ENCODE results near the gene JCAD. TPM values are rescaled to one million over a fixed set of nuclear protein-coding genes. Genes with fewer than 3 reads are reported as not detected.

JCAD gene
- total and polyA plus RNA-seq, 2 donors (not counting 1 experiment from before 2014, with no cell fraction given) = 3.3 to 27.1 TPM

GRCh38 chr10:30029164-30029871 lies 30.1 kb downstream of the JCAD start:
- Histone ChIP-seq H3K27ac (ENCODE audit: insufficient read depth, low read length) (no peak overlapping the region), H3K36me3 (ENCODE audit: control insufficient read depth, insufficient read depth, low read length) (no peaks in the 10 kb centered on the region), H3K4me3 (replicated peaks in 1 of 4; ENCODE audit: control extremely low read depth in 1 of 4, insufficient read depth in 1 of 4, low read depth in 3 of 4, low read length in 4 of 4) (no peak overlapping the region), H3K9ac (ENCODE audit: insufficient read depth, low read length) (no peak overlapping the region), H2AFZ (ENCODE audit: low read length) (no peak overlapping the region), H3K9me3 (ENCODE audit: control insufficient read depth, insufficient read depth, low read depth, low read length) (no peaks in the 10 kb centered on the region), H4K20me1 (ENCODE audit: control insufficient read depth, extremely low read depth, insufficient read depth, low read length) (no peaks in the 10 kb centered on the region), H3K4me2 (ENCODE audit: extremely low read depth, insufficient read depth, low read length) (no peak overlapping the region), H3K4me1 (ENCODE audit: control insufficient read depth, extremely low read depth, insufficient read depth, low read length) (no peaks in the 10 kb centered on the region), H3K27me3 (ENCODE audit: control insufficient read depth, insufficient read depth, low read length) (no peaks in the 10 kb centered on the region), H3K79me2 (ENCODE audit: control insufficient read depth, insufficient read depth, low read length) (no peaks in the 10 kb centered on the region)
- no peak for DNase-seq (ENCODE audit: low read depth in 2 of 2)
- TF ChIP-seq CTCF (conservative IDR thresholded peaks at IDR 0.05 in 1 of 2, IDR thresholded peaks at IDR 0.05 in 1 of 2; ENCODE audit: low read depth in 1 of 2, low read length in 2 of 2) = no peak

DNA sequence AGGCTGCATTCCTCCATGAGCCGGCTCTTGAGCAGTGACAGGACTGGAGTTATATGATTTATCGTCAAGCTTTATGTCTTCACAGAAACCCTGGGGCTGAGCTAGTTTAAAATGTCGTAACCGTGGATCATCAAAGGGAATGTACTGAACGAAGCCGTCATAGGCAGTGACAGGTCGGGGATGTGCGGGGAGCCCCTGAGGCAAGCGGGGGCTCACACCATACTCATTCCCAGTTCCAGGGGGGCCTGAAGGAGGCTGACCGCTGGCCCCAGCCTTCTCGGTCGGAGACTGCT lies 30.7 kb downstream of the JCAD start:
- TF ChIP-seq EZH2 (IDR thresholded peaks at IDR 0.05; ENCODE audit: low read length, missing control alignments) (no peak), CTCF (conservative IDR thresholded peaks at IDR 0.05 in 1 of 2, IDR thresholded peaks at IDR 0.05 in 1 of 2; ENCODE audit: low read depth in 1 of 2, low read length in 2 of 2) (no peak)
- Histone ChIP-seq H3K79me2 (ENCODE audit: control insufficient read depth, insufficient read depth, low read length) (no peaks in the 10 kb centered on the region), H3K36me3 (ENCODE audit: control insufficient read depth, insufficient read depth, low read length) (no peaks in the 10 kb centered on the region), H3K9ac (ENCODE audit: insufficient read depth, low read length) (no peak overlapping the region), H2AFZ (ENCODE audit: low read length) (no peak overlapping the region), H3K4me2 (ENCODE audit: extremely low read depth, insufficient read depth, low read length) (no peak overlapping the region), H3K9me3 (ENCODE audit: control insufficient read depth, insufficient read depth, low read depth, low read length) (no peaks in the 10 kb centered on the region), H3K4me3 (replicated peaks in 1 of 4; ENCODE audit: control extremely low read depth in 1 of 4, insufficient read depth in 1 of 4, low read depth in 3 of 4, low read length in 4 of 4) (no peak overlapping the region), H3K4me1 (ENCODE audit: control insufficient read depth, extremely low read depth, insufficient read depth, low read length) (no peaks in the 10 kb centered on the region), H4K20me1 (ENCODE audit: control insufficient read depth, extremely low read depth, insufficient read depth, low read length) (no peaks in the 10 kb centered on the region), H3K27me3 (ENCODE audit: control insufficient read depth, insufficient read depth, low read length) (no peaks in the 10 kb centered on the region), H3K27ac (ENCODE audit: insufficient read depth, low read length) (no peak overlapping the region)
- DNase-seq (ENCODE audit: low read depth in 2 of 2) = peak in 1 of 2 donors; percentile 18

DNA sequence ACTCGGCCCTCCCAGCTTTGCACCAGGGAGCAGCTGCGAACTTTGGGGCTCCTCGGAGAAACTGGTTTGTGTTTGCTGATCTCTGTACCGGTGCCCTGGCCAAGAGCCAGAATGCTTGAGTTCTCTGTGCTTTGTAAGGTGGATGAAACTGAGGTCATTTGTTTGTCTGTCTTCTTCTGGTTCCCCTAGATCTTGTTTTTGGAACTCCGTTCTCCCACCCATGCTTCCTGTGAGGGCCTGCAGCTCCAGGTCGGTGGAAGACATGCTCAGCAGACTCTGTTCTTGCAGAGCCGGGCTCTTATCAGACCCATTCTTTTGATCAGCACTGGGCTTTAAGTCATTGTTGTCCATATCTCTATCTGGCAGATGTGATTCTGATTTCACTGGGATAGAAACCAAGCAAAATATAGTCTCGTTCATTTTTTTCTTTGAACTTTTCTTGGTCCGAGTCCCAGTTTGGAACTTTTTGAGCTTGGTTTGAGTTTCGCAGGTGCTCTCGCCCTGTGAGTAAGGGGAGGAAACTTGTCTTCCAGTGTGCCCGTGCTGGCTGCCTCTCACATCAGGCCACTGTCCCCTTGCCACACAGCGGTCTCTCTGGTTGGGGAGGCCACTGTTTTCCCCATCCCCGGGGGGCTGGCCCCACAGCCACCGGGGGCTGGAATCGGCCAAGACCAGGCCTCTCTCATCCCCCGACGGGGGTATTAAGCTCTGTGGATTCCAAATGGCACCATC lies 31.2 kb downstream of the JCAD start:
- Histone ChIP-seq H3K27ac (ENCODE audit: insufficient read depth, low read length) (no peak overlapping the region), H3K4me3 (replicated peaks in 1 of 4; ENCODE audit: control extremely low read depth in 1 of 4, insufficient read depth in 1 of 4, low read depth in 3 of 4, low read length in 4 of 4) (no peak overlapping the region), H3K4me1 (ENCODE audit: control insufficient read depth, extremely low read depth, insufficient read depth, low read length) (no peaks in the 10 kb centered on the region), H2AFZ (ENCODE audit: low read length) (no peak overlapping the region), H3K27me3 (ENCODE audit: control insufficient read depth, insufficient read depth, low read length) (no peaks in the 10 kb centered on the region), H3K4me2 (ENCODE audit: extremely low read depth, insufficient read depth, low read length) (no peak overlapping the region), H3K36me3 (ENCODE audit: control insufficient read depth, insufficient read depth, low read length) (no peaks in the 10 kb centered on the region), H4K20me1 (ENCODE audit: control insufficient read depth, extremely low read depth, insufficient read depth, low read length) (no peaks in the 10 kb centered on the region), H3K9me3 (ENCODE audit: control insufficient read depth, insufficient read depth, low read depth, low read length) (no peaks in the 10 kb centered on the region), H3K79me2 (ENCODE audit: control insufficient read depth, insufficient read depth, low read length) (no peaks in the 10 kb centered on the region), H3K9ac (ENCODE audit: insufficient read depth, low read length) (no peak overlapping the region)
- no peak for TF ChIP-seq CTCF (conservative IDR thresholded peaks at IDR 0.05 in 1 of 2, IDR thresholded peaks at IDR 0.05 in 1 of 2; ENCODE audit: low read depth in 1 of 2, low read length in 2 of 2)
- no peak for TF ChIP-seq EZH2 (IDR thresholded peaks at IDR 0.05; ENCODE audit: low read length, missing control alignments)
- DNase-seq (ENCODE audit: low read depth in 2 of 2) = peak in 1 of 2 donors; percentile 72
